Measurements from ENCODE around the gene SPAG17.

SPAG17 gene

DNA sequence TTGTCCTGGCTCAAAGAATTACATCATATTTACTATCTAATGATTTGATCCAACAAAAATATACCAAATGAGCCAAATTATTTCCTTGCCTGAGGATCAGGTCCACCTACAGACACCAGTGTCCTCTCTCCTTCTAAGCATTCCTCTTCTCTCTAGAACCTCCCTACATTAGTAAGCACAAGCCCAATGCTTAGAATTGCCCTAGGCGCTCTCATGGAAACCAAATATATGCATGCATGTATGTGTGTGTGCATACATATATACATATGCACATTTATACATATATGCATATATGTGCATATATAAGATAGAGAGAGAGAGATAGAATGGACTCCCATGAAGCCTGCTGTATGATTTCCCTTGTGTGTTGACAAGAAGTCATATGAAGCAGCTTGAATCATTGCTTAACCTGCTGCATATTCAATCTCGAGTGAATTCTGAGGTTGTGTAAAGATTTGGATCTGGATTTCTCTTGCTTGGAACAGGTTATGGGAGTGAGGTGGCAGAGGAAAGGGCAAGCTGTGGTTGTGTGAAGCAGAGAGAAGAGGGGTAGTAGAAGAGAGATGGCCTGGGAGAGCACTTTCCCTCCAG, 66.1 kb downstream of the SPAG17 start:
- DNase-seq (ENCODE audit: low read depth in 2 of 2): no peak

DNA sequence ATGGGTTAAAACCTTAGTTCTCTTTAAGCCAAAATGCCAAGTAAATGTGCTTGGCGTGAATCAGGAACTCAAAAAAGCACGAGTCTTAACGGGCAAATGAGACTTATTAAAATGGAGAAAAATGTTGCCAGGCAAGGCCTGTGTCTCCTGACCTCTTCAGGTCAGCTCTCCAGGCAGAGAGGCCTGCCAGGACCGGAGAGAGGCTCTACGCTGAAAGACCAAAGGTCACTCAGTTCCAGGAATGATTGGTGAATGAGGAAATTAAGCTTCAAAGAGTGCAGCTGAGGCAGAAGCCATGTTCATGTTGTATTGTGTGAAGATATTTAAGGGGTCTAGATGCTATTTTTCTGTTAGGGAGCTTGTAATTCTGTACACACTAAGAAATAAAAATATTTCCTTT, 66.6 kb downstream of the SPAG17 start:
- DNase-seq (ENCODE audit: low read depth in 2 of 2): no peak

DNA sequence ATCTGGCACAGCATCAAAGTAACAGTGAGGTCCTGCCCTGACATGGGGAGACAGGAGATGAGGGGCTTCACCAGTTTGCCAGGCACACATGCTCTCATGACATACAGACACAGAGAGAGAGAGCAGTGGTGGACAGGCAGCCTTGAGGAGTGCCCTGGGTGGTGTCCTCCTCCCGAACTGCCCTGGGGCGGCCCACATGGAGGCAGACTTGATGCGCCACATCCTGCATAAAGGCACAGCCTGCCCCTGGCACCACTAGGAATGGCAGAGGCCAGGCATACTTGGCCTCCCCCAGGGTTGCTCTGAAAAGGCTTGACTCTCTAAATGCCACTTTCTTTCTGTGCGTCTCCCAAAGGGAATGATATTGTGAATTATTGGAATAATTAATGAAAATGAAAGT, 67.5 kb downstream of the SPAG17 start:
- no peak for DNase-seq (ENCODE audit: low read depth in 2 of 2)

DNA sequence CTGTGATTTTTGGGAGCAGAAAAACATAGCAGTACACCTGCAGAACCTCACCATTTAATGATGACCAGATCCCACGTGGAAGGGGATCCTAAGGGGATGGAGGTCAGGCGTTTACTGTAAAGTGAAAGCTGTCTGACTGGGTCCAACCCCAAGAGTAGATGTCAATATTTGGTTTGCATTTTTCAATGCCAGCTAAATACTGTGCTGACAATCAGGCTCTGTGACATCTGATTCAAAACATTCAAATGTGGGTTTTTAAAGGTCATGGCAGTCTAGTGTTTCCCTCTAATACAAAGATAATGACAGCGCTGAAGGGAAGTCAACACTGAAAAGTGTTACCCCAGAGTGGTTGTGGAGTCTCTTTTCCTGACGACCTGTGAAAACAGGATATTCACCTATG, 68.1 kb downstream of the SPAG17 start:
- no peak for DNase-seq (ENCODE audit: low read depth in 2 of 2)

DNA sequence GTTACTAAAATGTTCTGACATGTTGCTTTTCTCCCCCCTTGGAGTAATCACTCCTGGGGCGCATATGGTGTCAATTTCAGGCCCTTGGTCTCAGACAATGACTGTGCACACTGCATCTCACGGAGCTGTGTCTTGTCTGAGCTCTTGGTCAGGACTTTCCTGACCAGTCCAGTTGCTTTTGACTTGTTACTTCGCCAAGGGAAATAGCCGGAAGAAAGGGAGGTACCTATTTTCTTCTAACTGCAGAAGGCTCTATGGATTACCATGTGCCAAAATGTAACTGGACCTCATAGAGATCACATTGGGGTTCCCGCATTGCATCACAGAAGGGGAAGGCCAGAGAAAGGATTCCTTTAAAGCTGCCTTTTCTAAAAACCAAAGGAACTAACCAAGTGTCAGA, 68.6 kb downstream of the SPAG17 start:
- no peak for DNase-seq (ENCODE audit: low read depth in 2 of 2)

DNA sequence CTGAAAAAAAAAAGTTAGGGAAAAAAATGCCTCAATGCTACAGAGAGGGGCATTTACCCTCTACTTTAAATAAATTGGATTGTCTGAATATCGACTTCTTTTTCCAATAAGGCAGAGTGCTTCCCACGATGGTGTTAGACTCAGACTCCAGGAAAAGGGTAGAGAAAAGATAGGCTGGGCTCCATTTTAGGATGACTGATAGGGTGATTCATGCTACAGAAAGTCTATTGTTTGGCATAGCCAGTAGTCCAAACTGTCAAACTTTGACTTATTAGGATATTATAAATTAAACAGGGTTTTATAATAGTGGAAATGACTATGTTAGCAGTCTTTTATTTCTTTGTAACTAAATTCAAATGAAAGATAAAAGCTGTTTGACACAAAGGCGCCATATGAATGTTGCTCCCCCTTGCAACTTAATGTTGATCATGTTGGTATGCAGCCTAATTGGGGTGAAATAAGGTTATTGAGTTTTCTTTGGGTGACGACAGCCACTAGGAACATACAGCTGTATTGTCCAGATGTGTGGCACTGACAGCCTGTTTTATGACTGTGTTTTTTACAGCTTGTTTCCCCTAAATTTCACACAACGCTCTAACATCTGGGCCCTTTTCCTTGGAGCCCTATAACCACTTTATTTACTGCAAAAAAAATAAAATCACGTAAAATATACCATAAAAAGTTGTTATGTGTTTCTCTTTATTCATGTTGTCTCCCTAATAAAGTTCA, 69.3 kb downstream of the SPAG17 start:
- DNase-seq (ENCODE audit: low read depth in 2 of 2): no peak

DNA sequence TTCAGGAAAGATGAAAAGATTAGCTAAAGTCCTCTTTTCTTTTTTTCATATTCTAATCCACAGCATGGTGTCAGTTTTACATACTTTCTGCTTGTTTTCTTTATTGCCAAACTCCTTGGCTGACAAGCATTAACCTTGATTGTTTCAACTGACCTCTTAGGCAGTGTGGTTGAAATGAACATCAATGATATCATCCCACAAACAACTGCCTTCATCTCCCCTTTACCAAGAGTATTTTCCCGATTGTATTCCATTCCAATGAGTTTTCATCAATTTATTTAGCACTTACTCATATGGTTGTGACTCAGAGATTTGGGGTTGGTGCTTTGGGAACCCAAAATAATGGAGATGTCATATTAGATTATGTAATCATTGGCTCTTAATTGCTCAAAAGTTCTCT, 71.8 kb downstream of the SPAG17 start:
- no peak for DNase-seq (ENCODE audit: low read depth in 2 of 2)

DNA sequence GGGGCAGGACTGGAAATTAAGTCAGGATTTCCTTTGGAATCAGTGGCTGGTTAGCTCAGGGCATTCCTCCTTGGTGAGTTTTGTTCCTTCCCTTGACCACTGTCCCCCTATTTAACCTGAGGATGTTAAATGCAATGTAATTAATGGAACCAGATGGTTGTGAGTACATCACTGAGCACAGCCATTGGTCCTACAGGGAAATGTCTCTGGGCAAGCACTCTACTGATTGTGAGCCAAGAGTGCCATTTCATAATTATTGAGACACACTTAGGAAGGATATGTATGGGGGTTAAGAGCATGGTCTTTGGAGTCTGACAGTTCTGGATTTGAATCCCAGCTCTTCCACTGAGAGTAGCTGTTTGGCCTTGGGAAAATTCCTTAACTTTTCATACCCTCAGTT, 74.4 kb downstream of the SPAG17 start:
- no peak for DNase-seq (ENCODE audit: low read depth in 2 of 2)

DNA sequence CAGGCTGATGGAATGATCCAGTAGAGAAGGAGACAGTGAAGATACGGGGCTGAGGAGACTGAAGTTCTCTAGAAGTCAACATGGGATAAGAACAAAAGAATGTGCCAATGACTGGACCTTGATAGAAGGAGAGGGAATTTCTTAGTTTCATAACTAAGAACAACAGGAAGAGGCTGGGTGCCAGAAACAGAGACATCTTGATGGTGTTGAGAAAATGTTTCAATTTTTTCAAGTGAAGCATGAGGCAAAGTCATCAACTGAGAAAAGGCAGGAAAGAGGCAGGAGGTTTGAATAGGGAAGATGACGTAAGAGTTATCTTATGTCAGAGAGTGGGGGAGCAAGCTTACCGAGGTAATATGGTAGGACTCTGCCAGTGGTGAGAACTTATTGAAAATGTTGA, 80.1 kb downstream of the SPAG17 start:
- no peak for DNase-seq (ENCODE audit: low read depth in 2 of 2)

DNA sequence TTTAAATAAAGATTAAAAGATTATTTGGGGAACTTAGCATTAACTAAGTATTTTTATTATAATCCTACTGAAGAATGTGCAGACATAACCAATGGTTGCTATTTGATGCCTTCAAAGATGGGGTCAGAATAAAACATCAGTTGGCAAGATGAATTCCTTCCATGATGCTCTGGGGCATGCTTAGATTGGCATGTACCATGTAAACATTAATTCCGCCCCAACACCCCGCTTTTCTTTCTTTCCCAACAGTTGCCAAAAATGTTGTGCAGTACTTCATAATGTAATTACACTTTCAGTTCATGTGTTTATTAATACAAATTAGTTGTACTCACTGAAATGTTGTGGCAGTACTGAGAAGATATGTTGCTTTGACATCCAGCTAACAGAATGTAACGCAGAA, 82.6 kb downstream of the SPAG17 start:
- no peak for DNase-seq (ENCODE audit: low read depth in 2 of 2)

DNA sequence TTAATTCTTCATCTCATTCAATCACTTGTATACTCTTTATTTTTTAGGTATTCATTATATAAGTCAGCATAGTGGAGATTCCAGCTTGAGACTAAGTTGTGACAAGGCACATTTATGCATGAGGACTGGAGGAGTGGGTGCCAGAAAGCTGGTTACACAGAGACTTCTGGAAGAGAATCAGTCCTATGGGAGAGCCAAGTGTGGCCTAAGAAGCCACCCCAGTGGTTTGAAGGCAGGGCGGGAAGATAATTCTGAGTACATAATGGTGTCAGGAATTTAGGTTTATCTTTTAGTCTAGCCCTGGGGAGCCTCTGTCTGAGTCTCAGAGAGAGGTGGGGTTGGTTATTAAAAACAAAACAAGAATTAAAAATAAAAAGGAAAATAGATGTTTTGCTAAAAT, 83.0 kb downstream of the SPAG17 start:
- DNase-seq (ENCODE audit: low read depth in 2 of 2): no peak

DNA sequence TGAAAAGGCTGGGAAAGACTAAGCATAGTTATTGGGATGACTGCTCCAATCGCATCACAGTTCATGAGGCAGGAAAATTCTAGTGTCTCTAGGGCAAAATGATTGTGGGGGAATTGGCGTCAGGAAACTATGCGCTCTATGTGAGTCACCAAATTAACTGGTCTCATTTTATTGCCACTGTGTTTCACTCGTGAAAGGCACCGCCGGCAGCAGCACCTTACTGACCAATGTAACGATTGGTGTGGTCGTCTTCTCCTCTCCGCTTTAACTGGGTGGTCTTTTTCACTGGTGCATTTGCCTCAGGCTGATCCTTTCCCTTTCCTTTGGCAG, 83.5 kb downstream of the SPAG17 start:
- no peak for DNase-seq (ENCODE audit: low read depth in 2 of 2)

DNA sequence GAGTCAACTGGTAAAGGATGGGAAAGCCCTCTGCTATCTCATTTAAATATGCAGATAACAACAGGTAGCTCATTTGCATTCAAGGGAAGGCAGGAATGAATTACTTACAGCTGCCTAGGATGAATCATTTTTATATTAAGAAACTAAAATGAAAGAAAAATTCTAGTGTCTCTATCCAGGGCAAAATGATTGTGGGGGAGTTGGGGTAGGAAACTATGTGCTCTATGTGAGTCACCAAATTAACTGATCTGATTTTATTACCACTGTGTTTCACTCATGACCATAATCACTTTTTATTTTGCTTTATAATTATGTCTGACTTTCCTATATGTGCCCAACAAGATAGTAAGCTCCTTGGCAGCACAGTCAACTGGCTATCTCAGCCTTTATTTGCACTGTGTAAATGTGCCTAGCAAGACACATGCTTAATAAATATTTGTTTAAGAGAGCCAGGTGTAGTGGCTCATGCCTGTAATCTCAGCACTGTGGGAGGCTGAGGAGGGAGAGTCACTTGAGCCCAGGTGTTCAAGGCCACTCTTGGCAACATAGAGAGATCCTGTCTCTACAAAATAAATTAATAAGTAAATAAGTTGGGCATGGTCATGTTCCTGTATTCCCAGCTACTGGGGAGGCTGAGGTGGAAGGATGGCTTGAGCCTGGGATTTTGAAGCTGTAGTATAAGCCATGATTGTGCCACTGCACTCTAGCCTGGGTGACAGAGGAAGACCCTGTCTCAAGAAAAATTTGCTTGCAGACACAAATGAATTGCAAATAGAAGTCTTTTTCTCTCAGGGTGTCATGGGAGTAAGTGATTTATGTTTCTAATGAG, 84.1 kb downstream of the SPAG17 start:
- no peak for DNase-seq (ENCODE audit: low read depth in 2 of 2)

DNA sequence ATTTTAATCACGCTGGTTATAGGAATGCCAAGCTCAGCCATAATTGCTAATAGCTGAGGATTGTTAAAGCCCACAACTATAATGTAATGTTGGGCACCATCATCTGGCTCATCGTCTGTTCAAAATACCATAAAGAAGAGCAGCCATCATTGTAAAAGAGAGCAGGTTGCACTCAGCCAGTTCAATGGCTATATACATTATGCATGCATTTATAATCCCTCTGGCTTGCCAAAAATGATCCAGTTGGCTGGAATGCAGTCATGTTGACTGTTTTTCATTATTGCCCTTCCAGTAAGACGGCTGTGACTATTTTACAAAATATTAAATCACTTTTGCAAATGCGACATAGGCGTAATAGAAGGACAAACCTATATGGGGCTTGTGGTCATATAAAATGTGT, 85.3 kb downstream of the SPAG17 start:
- no peak for DNase-seq (ENCODE audit: low read depth in 2 of 2)

DNA sequence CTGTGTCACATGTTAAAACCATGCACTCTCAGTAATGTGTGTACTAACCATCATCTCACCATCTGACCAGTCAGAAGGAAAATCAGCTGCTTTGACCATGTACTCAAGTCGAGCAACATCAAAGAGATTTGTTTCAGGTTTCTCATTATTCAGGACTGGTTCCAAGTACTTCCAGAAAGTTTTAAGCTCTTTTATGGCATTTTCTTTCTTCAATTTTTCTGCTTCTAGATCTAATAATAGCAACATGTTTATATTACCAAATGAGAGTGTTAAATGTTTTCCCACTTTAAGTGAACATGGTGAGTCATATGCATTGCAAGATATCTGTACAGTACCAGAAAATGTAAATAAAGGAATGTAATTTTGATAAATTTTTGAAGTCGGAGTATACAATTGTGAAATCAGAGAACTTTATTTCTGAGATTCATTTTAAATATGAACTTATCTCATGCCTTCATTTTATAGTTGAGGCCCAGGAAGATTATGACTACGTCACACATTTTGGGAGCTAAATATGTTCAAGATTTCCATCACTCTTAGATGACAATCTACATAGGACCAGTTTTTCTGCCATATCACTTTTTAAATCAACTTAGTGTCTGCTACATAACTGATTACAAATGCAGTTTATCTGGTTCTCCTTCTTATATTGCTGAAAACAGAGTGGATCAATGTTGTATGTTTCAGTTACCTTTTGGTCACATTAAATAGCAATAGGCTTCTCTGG, 87.2 kb downstream of the SPAG17 start:
- no peak for DNase-seq (ENCODE audit: low read depth in 2 of 2)

DNA sequence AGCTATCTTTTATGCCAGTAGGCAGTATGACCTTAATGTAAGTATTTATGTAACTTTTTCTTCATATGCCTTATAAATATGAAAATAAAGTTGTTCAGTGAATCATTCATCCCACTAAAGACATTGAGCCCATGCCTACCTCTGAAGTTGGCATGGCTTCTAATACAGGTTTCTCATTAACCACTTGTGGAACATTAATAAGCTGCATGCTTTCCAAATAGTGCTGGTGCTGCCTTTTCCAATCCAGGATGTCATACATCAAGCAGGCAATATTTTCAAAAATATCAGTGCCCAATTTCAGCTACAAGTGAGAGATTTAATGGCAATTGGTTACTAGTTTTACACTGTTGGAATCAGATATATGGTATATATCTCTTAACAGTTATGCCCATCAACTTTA, 92.0 kb downstream of the SPAG17 start:
- DNase-seq (ENCODE audit: low read depth in 2 of 2): no peak

DNA sequence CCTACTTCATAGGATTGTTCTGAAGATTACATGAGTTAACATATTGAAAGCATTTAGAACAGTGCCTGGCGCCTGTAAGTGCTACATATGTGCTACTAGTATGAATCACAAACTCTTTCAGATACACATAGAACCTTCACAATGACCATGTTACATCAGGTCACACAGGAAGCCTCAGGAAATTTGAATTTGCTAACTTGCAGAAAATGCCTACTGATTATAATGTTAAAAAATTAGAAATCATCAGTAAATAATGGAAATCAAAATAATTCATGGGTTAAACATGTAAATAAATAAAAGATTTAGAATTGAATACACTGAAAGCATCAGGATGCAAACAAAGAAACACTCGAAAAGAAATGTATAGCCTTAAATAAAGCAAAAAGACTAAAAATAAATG, 94.9 kb downstream of the SPAG17 start:
- no peak for DNase-seq (ENCODE audit: low read depth in 2 of 2)

DNA sequence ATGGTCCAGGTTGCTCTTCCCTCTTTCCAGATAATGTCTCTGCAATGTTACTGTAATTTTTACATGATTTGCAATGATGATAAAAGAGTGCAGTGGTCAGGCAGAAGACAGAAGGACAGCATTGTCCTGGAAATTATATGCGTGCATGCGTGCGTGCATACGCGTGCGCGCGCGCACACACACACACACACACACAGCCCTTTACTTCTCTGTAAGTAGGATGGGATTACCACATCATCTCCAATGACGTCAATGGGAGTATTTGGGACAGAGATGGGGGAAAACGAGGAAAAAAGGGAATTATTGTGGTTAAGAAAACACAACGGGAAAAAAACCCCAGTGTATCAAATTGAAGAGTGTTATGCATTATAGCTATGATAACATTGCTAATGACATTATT, 99.7 kb downstream of the SPAG17 start:
- DNase-seq (ENCODE audit: low read depth in 2 of 2): no peak

DNA sequence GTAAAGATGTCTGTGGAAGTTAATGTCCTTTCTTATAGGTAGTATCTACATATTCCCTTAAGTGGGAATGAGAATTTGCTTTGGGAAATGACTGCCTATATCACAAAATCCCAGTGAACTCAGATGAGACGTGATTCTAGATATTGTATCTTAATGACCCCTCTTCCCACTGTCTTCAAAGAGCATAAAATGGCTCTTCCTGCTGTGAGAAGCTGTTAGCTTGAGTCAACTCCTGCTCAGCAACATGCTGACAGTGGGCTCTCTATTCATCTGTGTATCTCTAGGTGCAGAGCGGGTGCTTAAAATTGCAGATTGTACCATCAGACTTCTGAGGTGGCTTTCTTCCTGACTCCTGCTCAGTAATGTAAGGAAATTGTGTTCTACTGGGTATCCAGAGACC, 100.6 kb downstream of the SPAG17 start:
- no peak for DNase-seq (ENCODE audit: low read depth in 2 of 2)

DNA sequence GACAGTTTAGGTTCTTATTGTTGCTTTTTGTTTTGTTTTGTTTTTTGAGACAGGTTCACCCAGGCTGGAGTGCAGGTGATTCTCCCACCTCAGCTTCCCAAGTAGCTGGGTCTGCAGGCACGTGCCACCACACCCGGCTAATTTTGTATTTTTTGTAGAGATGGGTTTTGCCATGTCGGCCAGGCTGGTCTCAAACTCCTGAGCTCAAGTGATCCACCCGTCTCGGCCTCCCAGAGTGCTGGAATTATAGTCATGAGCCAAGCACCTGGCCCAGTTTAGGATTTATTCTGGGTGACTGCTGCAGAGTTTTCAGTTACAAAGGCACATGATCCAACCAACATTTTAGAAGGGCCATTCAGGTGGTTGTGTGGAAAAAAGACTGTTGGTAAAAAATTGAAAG, 102.0 kb downstream of the SPAG17 start:
- no peak for DNase-seq (ENCODE audit: low read depth in 2 of 2)

DNA sequence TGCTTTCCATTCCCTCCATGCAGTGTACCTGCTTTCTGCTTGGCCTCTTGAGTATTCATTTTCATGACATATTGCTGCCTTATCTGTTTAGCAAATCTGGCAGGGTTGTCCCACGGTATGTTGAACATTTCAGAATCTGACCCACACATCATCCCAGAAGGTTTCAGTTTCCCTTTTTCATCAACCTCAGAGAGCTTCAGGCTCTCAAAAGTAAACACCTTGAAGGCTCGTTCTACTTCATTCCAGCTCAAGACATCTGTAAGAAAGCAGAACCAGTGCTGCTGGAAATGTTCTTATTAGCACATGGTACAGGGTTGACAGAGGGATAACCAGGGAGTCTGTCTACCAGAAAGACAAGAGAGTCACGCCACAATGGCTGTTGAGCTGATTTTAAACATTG, 103.6 kb downstream of the SPAG17 start:
- no peak for DNase-seq (ENCODE audit: low read depth in 2 of 2)

DNA sequence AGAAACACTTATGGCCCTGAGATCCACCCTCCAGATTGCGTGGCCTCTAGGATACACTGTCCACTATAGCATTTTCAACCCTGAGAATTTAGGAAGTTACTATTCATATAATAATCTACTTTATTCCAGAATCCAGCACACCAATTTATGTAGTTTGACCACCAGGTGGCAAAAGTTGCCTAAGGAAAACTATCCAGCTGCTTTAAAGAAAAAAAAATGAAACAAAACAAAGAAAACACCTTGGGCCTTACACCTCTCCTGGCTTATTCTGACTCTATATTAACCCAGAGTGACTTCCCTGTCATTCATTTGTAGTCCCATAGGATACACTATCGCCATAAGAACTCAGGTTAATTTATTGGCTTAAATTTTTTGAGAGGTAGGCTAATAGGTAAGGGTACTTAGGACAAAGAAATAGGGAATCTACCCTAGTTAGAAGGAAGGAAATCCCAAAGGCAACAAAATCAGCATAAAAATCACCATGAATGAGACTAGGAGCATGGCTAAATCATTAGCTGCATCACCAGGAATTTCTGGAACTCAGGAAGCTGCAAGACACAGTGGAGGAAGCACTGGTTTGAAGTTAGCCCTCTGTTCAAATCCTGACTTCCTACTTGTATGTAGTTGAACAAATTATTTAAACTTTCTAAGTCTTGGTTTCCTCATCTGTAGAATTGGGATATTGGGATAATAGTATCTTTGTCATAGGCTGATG, 107.5 kb downstream of the SPAG17 start:
- no peak for DNase-seq (ENCODE audit: low read depth in 2 of 2)
